T follicular helper cell (primary cell): Measurements from ENCODE around the gene DNAH8.

Experiments
- DNase-seq: peaks from one replicate; pipeline ENCODE4 v3.0.0-alpha.2; 2020; ENCODE audit warnings: low read depth

Gene DNAH8

GRCh38 chr6:39053854-39054576 lies 338.9 kb downstream of the DNAH8 start:
- no peak for DNase-seq

- DNase-seq: no peak
Observed at GRCh38 chr6:39054577-39055142, 339.5 kb downstream of the DNAH8 start.

GRCh38 chr6:39055661-39056060 lies 340.6 kb downstream of the DNAH8 start:
- no peak for DNase-seq

- DNase-seq: no peak
Observed at GRCh38 chr6:39056191-39056590, 341.1 kb downstream of the DNAH8 start.

GRCh38 chr6:39056681-39057080 lies 341.6 kb downstream of the DNAH8 start:
- DNase-seq: no peak

- DNase-seq: no peak
Observed at GRCh38 chr6:39057251-39058155, 342.4 kb downstream of the DNAH8 start.

- no peak for DNase-seq
Observed at GRCh38 chr6:39058471-39059147, 343.5 kb downstream of the DNAH8 start.

GRCh38 chr6:39059496-39060310 lies 344.6 kb downstream of the DNAH8 start:
- no peak for DNase-seq

- no peak for DNase-seq
Observed at GRCh38 chr6:39060467-39061160, 345.5 kb downstream of the DNAH8 start.

- DNase-seq: no peak
Observed at GRCh38 chr6:39061182-39061581, 346.1 kb downstream of the DNAH8 start.

- no peak for DNase-seq
Observed at GRCh38 chr6:39061588-39061987, 346.5 kb downstream of the DNAH8 start.

GRCh38 chr6:39062014-39062740 lies 347.1 kb downstream of the DNAH8 start:
- DNase-seq: no peak

- DNase-seq: no peak
Observed at GRCh38 chr6:39063526-39063925, 348.4 kb downstream of the DNAH8 start.

GRCh38 chr6:39065561-39065960 lies 350.4 kb downstream of the DNAH8 start:
- DNase-seq: no peak

GRCh38 chr6:39068391-39068790 lies 353.3 kb downstream of the DNAH8 start:
- DNase-seq: no peak

- no peak for DNase-seq
Observed at GRCh38 chr6:39072830-39073229, 357.7 kb downstream of the DNAH8 start.

- no peak for DNase-seq
Observed at GRCh38 chr6:39073471-39074355, 358.6 kb downstream of the DNAH8 start.

- no peak for DNase-seq
Observed at GRCh38 chr6:39074486-39074885, 359.4 kb downstream of the DNAH8 start.
